HG03469 (cell line): ENCODE results near the gene PTBP1.

ENCODE experiments used
- ATAC-seq: cut with Tn5 transposase; IDR thresholded peaks from one replicate; pipeline ENCODE4 v1.9.1; 2021; ENCODE audit warnings: mild to moderate bottlenecking, moderate library complexity, moderate number of reproducible peaks; ENCODE audit not compliant: unreplicated experiment

Gene PTBP1

DNA sequence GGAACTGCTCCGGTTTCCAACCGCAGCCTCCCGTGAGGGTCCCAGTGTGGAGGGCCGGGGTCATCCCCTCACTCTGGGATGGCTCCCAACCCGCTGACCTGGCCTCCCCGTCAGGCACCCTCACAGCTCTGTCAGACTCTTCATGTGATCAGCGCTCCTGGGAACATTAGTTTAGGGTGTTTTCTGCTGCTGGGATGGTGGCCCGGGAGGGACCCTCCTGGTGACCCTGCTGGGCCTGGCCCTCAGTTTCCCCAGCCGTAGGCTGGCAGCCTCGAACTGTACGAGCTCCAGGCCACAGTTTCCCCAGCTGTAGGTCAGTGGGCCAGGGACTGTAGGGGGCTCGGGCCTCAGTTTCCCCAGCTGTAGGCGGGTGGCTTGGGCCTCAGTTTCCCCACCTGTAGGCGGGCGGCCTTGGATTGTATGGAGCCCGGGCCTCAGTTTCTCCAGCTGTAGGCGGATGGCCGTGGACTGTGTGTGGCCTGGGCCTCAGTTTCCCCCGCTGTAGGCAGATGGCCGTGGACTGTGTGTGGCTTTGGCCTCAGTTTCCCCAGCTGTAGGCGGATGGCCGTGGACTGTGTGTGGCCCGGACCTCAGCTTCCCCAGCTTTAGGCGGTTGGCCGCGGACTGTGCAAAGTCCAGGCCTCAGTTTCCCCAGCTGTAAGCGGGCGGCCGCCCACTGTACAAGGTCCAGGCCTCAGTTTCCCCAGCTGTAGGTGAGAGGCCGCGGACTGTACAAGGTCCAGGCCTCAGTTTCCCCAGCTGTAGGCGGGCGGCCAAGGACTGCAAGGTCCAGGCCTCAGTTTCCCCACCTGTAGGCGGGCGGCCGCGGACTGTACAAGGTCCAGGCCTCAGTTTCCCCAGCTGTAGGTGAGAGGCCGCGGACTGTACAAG lies 1.3 kb upstream of the PTBP1 start:
- ATAC-seq: no peak

DNA sequence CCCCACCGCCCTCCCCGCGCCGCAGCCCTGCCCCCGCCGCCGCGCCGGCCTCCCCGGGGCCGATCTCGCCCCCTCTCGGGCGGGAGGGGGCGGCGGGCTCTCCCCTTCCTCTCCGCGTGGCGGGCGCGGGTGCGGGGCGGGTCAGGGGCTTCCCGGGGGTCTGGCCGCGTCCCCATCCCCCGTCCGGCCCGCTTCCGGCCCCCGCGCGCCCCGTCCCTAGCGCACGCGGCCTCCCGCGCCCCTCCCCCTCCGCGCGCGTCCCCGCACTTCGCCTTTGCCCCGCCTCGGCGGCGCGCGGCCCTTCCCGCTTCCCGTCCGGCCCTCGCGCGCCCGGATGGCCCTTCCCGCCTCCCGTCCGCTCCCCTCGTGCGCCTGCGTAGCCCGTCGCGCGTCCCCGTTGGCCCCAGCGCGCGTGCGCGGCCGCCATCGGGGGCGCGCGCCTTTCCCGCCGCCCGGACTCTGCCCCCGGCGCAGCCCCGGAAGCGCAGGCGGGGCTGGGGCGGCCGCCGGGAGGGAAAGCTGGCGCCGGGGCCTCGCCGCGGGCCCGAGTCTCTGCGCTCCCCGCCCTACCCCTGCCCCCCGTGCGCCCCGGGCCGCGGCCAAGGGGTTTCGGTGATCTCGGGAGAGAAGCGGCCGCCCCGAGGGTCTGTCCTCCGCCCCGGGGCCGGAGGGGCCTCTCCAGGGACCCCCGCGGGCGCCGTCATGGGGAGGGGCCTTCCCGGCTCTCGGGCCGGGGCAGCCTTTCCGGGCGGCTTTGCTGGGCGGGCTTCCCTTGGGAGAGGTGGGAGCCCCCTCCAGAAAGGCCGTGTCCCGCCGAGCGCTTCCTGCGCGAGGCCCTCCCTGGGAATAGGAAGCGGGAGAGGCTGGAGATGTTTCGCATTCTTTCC lies 519 bp downstream of the PTBP1 start:
- peak; percentile 24 for ATAC-seq

DNA sequence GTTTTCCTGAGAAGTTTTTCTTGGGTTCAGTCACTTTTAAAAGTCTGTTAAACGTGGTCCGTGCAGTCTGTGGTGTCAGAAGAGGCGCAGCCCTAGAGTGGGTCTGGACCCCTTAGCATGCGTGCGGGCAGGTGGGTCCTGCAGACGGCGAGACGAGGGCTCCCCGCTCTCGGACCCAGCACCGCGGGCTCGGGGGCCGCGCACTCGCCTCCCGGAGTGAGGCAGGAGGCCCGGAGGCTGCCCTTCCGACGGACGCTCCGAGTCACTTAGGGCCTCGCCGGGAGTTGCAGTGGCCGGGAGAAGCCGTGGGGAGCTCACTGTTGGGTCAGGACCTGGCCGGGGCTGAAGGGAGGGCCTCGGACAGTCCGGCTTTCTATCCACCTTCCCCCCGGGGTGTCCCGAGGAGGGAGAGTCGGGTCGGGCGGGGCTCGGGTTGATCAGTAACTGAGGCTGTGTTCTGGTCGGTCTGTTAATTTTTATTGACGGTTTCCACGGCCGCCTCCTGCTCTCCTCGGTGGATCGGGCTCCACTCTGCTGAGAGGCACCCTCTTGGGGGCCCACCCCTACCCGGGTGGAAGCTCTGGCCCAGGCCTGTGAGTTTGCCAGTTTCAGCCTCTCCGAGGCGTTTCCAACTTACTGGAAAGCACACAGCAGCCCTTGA lies 1.3 kb downstream of the PTBP1 start:
- ATAC-seq: no peak

DNA sequence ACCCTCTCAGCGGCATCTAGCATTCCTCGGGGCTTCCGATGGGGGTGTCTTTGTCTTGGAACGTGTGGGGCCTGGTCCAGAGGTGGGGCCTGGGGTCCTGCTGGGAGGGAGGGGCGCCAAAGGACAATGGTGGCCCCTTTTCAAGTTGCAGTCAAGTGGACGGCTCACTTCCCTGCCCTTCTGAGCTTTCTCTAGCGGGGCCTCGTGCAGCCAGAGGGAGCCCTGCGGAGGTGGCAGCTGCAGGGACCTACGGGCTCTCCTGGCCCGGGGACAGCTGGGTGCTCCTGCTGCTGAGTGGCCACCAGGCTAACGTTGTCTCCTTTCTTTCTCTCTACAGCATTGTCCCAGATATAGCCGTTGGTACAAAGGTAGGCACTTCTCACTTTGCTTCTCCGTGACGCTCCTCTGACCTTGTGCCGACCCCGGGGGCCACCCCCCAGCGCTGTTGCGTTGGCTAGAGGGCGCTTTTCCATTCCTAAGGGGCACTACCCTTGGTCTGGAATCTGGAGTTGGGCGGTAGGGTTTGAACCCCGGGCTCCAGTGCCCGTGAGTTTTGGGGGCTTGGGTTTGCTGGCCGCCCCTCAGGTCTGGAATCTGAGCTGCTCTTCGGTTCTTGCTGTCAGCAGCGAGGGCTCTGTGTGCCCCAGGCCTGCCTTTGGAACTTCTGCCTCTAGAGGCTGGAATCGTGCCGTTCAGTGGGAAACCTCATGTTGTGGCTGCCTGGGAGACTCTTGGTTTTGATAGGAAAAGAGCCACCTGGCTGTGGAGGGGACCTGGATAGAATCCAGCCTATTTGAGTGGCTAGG lies 2.0 kb downstream of the PTBP1 start:
- no peak for ATAC-seq

DNA sequence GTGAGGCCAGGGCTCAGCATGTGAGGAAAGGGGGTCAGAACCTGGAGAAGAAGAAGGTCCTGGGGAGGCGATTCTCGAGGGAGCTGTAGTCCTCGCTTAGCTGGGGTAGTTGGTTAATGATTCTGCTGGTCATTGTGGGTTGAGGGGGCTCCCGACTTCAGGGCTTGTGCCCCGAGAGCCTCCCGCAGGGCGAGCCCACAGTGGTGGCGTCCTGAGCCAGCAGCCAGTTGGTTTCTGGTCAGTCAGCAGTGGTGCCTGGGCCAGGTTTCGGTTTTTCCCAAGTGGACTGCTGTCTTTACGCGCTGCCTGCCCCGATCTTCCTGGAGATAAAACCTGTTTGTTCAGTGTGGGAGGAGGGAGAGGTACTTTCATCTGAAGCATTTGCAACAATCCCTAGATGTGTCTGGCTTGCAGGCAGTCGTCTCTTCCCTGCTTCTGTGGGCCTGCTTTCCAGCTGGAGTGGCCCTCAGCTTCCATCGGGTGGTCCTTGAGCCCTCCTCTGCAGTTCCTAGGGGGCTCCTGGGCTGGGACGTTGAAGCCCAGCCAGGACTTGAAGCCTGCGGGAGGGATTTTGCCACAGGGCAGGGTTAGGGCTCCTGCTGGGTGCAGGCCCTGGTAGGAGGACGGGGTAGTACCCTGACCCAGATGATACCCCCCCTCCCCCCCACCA lies 3.2 kb downstream of the PTBP1 start:
- no peak for ATAC-seq

DNA sequence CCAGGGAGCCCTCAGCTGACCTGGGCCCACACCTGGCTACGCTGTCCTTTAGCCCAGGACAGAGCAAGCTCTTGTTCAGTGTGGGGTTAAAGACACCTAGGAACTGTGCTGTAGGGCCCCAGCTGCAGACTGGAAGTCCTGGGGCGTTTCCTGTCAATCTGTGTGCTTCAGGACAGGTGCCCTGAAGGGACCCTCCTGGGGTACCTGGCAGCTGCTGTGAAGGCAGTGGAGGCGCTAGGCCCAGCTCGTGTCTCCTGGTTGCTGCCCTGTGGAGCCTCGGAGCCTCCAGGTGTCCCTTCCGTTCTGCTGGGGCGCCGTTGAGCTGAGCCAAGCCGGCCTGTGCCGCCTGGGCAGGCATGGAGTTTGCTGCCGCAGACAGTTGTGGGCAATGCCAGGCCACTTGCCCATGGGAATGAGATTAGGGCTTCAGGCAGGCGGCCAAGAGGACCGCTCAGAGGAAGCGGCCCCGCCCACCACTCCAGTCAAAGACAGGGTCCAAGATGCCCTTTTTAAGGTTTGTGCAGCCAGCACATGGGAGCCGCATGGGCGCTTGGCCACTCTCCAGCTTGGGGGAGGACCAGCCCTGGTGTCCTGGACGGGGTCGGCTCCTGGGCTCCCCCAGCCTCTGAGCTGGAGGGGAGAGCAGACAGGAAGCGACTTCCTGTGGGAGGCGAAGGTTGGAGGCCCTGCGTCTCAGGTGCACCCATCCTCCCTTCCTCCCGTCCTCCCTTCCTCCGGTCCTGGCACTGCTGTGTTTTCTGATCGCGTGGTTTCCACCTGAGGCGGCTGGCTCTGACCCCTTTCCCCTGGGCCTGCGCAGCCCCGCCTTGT lies 4.0 kb downstream of the PTBP1 start:
- ATAC-seq: no peak

DNA sequence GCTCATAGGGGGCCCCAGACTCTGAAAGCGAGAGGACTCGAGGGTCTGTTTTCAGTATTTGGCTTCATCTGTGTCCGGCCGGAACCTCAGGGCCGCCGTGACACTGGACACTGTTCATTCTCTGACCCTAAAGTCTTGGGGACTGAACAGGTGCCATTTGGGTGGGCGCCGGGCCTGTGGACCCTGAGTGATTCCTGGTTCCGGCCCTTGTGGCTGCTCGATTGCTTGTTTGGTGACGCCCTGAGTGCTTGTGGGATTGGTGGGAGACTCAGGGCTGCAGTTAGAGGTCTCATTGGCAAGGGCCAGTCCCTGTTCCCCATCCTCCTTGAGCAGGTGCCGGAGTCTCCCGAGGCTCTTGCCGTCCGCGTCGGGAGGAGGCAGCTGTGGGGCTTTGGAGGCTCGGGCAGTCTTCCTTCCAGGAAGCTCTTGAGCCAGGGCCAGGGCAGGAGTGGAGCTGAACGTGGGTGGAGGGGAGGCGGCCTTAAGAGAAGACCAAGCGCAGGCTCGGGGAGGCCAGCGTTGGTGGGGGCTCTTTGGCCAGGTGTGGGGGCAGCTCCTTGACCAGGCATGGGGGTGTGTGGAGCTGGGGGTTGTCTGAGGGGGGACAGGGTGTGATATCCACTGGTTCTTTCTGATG lies 4.7 kb downstream of the PTBP1 start:
- no peak for ATAC-seq

DNA sequence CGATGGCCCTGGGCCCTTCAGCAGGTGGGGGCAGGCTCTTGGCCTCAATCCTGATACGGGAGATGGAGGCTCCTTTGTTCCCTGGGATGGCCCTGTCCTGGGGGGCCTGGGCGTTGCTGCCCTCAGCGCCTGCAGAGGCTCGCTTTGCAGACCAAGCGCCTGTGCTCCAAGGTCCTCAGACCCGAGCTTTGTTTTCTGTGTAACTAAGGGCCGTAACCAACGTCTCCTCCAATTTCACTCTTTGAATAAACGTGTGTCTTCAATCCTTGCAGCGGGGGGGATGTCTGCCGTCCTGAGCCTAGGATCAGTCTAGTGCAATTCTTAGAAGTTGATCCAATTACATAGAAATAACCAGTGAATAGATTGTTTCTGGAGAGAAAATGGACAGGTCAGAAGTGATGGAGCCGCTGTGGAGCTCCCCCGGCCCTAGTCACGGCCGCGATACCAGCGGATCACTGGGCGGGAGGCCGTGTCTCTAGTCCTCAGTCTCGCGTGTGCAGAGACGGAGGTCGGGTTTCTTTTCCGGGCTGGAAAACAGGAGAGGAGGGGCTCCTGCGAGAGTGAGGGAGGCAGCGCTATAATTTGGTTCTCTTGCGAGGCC lies 5.3 kb downstream of the PTBP1 start:
- no peak for ATAC-seq

DNA sequence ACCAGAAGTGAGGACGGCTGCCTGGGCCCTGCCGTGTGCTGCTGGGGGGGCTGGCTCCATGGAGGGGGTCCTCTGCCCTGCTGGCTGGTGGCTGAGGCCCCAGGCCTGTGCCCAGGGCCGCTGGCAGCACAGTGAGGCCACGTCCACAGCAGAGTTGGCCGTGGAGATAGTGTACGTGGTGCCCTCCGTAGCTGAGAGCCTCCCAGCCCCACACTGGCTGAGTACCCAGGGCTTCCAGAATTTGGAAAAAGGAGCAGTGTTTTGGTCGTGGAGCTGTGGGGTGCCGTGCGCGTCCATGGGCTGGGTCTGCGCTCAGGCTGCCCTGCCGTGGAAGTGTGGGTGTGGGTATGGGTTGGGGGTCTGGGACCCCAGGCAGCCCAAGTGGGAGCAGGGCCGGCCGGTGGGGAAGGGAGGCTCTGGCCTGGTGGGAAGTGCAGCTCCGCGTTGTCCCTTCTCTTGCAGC lies 5.9 kb downstream of the PTBP1 start:
- ATAC-seq: no peak

DNA sequence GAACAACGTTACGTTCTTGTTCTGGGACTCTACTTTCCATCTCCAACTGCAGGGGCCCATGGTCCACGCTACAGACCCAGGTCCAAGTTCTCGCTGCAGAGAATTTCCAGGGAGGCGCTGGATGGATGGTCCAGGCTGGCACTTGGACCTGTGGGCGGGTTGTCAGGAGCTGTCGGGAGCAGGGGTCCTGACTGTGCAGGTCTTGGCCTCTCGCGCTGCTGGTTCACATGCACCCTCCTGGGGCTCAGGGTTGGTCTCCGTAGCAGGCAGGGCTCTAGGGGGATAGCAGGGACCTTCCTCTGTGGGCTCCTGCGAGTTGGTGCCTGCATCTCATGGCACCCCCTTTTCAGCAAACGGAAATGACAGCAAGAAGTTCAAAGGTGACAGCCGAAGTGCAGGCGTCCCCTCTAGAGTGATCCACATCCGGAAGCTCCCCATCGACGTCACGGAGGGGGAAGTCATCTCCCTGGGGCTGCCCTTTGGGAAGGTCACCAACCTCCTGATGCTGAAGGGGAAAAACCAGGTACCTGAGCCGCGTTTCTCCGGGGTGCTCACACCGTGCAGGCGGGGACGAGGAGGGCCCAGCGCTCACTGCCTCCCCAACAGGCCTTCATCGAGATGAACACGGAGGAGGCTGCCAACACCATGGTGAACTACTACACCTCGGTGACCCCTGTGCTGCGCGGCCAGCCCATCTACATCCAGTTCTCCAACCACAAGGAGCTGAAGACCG lies 6.6 kb downstream of the PTBP1 start:
- no peak for ATAC-seq

DNA sequence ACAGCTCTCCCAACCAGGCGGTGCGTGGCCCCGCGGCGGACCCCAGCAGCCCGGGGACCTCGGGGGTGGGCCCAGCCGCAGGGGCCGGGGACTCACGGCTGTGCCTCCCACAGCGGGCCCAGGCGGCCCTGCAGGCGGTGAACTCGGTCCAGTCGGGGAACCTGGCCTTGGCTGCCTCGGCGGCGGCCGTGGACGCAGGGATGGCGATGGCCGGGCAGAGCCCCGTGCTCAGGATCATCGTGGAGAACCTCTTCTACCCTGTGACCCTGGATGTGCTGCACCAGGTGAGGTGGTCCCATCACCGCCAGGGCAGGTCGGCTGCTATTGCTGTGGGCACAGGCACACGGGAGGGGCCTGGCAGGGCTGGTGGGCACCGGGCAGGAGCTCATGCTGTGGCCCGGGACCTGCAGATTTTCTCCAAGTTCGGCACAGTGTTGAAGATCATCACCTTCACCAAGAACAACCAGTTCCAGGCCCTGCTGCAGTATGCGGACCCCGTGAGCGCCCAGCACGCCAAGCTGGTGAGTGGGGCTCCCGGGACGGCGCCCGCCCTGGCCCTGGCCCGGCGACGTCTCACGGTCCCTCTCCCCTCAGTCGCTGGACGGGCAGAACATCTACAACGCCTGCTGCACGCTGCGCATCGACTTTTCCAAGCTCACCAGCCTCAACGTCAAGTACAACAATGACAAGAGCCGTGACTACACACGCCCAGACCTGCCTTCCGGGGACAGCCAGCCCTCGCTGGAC lies 7.3 kb downstream of the PTBP1 start:
- ATAC-seq: no peak

DNA sequence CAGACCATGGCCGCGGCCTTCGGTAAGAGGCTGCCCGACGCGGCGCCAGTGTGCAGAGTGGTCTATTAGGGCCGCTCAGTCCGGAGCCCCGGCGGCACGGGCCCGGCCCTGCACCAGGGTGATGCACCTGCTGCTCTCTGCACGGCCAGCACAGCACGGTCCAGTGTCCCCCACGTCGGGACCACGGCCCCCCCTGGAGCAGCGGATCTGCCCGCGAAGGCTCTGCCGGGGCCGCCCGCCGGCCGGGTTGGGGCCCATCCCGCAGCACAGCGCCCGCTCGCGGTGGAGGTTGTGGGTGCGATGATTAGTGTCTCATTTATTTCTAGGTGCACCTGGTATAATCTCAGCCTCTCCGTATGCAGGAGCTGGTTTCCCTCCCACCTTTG lies 7.9 kb downstream of the PTBP1 start:
- ATAC-seq: no peak

DNA sequence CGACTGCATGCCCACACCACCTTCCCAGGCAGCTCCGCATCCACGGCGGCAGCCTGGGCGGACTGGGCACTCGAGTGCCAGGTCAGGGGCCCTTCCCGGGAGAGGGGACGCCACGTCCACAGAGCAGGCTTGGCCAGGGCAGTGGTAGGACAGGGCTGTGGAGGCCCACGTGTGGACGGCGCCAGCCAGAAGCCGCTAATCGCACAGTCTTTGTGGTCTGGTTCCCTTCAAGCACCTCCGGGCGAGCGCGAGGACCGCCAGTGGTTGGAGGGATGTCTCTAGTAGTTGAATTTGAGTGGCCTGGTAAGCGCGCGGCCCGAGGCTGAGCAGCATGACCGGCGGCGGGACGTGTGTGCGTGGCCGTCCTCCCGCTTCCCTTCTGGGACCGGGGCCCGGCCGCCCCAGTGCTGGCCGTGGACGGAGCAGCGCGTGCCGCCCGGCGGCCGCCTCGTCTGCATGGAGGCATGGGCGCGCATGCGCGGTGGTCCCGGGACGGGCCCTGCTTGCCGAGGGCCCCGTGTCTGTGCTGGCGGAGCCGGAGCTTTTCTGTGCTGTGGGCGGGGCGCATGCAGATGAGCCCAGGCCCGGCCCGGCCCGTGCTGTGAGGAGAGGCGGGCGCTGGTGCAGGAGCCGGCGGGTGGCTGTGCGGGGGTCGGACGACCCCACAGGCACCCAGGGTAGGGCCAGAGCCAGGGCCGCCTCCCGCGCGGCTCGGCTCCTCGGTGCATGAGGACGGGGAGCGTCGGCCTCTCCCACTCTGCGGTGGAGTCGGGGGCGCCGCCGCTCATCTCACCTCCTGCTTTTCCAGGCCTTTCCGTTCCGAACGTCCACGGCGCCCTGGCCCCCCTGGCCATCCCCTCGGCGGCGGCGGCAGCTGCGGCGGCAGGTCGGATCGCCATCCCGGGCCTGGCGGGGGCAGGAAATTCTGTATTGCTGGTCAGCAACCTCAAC lies 8.6 kb downstream of the PTBP1 start:
- ATAC-seq: no peak

DNA sequence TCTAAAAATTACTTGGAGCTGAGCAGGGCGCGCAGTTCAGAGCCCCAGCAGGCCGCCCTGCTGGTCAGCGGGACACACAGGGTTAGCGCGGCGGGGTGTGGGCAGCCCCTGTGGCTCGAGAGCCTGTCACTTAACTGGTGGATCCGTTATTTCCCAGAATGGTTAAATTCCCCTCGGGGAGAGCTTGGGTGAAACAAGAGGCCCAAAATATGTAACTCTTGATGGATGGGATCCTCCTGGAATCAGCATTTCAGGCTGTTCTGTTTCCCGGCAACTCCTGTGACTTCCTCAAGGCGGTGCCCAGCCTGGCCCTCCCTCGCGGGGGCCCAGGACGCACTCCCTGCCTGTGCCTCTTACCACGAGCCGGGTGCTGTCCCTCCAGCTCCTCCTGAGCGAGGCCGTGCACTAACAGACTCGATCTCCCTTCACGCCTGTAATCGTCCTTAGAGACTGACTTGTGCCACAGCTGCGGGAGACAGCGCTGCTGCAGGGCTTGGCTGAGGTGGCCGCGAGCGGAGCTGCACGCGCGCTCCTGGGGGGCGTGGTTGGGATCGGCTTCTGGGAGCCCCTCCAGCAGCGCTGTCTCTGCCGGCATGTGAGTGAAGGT lies 9.7 kb downstream of the PTBP1 start:
- ATAC-seq: no peak
